Measurements from ENCODE around the gene CHD8.
"Not testable (repeated sequence)": the region's sequence is repeated elsewhere in the genome, so short reads cannot be mapped to it uniquely, and the experiment has no call there.

CHD8 gene

GRCh38 chr14:21475767-21476522 is 20.0 kb upstream of the CHD8 start:
- Histone ChIP-seq H3K4me3 (ENCODE audit: low read depth, low read length) (peak overlapping the region; percentile 98), H3K36me3 (ENCODE audit: control insufficient read depth, insufficient read depth, low read length) (peaks cover 4% of the 10 kb centered on the region), H3K9ac (ENCODE audit: low read depth, low read length) (peak overlapping the region; percentile 92), H3K4me1 (ENCODE audit: control insufficient read depth, insufficient read depth, low read length) (peaks cover 3% of the 10 kb centered on the region), H3K27me3 (ENCODE audit: control insufficient read depth, insufficient read depth, low read length) (no peaks in the 10 kb centered on the region), H3K9me3 (ENCODE audit: control insufficient read depth, insufficient read depth, low read length) (no peaks in the 10 kb centered on the region)

- Histone ChIP-seq H3K9me3 (ENCODE audit: control insufficient read depth, insufficient read depth, low read length) (no peaks in the 10 kb centered on the region), H3K4me3 (ENCODE audit: low read depth, low read length) (no peak overlapping the region), H3K4me1 (ENCODE audit: control insufficient read depth, insufficient read depth, low read length) (no peaks in the 10 kb centered on the region), H3K36me3 (ENCODE audit: control insufficient read depth, insufficient read depth, low read length) (peaks cover 2% of the 10 kb centered on the region), H3K9ac (ENCODE audit: low read depth, low read length) (no peak overlapping the region), H3K27me3 (ENCODE audit: control insufficient read depth, insufficient read depth, low read length) (no peaks in the 10 kb centered on the region)
Observed at GRCh38 chr14:21467616-21468015, 11.7 kb upstream of the CHD8 start.

- peak overlapping the region; percentile 90 for H3K4me3 ChIP-seq (ENCODE audit: low read depth, low read length)
- no peaks in the 10 kb centered on the region for H3K9me3 ChIP-seq (ENCODE audit: control insufficient read depth, insufficient read depth, low read length)
- peaks cover 3% of the 10 kb centered on the region for H3K4me1 ChIP-seq (ENCODE audit: control insufficient read depth, insufficient read depth, low read length)
- H3K27me3 ChIP-seq (ENCODE audit: control insufficient read depth, insufficient read depth, low read length) = no peaks in the 10 kb centered on the region
- peak overlapping the region; percentile 93 for H3K9ac ChIP-seq (ENCODE audit: low read depth, low read length)
- no peaks in the 10 kb centered on the region for H3K36me3 ChIP-seq (ENCODE audit: control insufficient read depth, insufficient read depth, low read length)
Observed at GRCh38 chr14:21455592-21455911, 371 bp downstream of the CHD8 start.

GRCh38 chr14:21454843-21455544 is 929 bp downstream of the CHD8 start:
- H3K36me3 ChIP-seq (ENCODE audit: control insufficient read depth, insufficient read depth, low read length) = no peaks in the 10 kb centered on the region

GRCh38 chr14:21449899-21450216 is 6.1 kb downstream of the CHD8 start:
- Histone ChIP-seq H3K36me3 (ENCODE audit: control insufficient read depth, insufficient read depth, low read length) (no peaks in the 10 kb centered on the region), H3K9ac (ENCODE audit: low read depth, low read length) (no peak overlapping the region), H3K4me3 (ENCODE audit: low read depth, low read length) (no peak overlapping the region), H3K9me3 (ENCODE audit: control insufficient read depth, insufficient read depth, low read length) (no peaks in the 10 kb centered on the region), H3K4me1 (ENCODE audit: control insufficient read depth, insufficient read depth, low read length) (peaks cover 3% of the 10 kb centered on the region), H3K27me3 (ENCODE audit: control insufficient read depth, insufficient read depth, low read length) (no peaks in the 10 kb centered on the region)

More at GRCh38 chr14:21454843-21455544, 929 bp downstream of the CHD8 start:
- peak overlapping the region; percentile 90 for H3K4me3 ChIP-seq (ENCODE audit: low read depth, low read length)
- H3K4me1 ChIP-seq (ENCODE audit: control insufficient read depth, insufficient read depth, low read length) = peaks cover 3% of the 10 kb centered on the region
- peak overlapping the region; percentile 93 for H3K9ac ChIP-seq (ENCODE audit: low read depth, low read length)
- H3K27me3 ChIP-seq (ENCODE audit: control insufficient read depth, insufficient read depth, low read length) = no peaks in the 10 kb centered on the region
- H3K9me3 ChIP-seq (ENCODE audit: control insufficient read depth, insufficient read depth, low read length) = no peaks in the 10 kb centered on the region

- not testable (repeated sequence) for H3K27me3 ChIP-seq (ENCODE audit: control insufficient read depth, insufficient read depth, low read length); H3K36me3 ChIP-seq (ENCODE audit: control insufficient read depth, insufficient read depth, low read length); H3K9ac ChIP-seq (ENCODE audit: low read depth, low read length); H3K4me3 ChIP-seq (ENCODE audit: low read depth, low read length); H3K4me1 ChIP-seq (ENCODE audit: control insufficient read depth, insufficient read depth, low read length); H3K9me3 ChIP-seq (ENCODE audit: control insufficient read depth, insufficient read depth, low read length)
Observed at GRCh38 chr14:21442657-21443056, 13.3 kb downstream of the CHD8 start.

- Histone ChIP-seq H3K4me3 (ENCODE audit: low read depth, low read length) (no peak overlapping the region), H3K36me3 (ENCODE audit: control insufficient read depth, insufficient read depth, low read length) (no peaks in the 10 kb centered on the region), H3K27me3 (ENCODE audit: control insufficient read depth, insufficient read depth, low read length) (no peaks in the 10 kb centered on the region), H3K4me1 (ENCODE audit: control insufficient read depth, insufficient read depth, low read length) (peaks cover 6% of the 10 kb centered on the region), H3K9ac (ENCODE audit: low read depth, low read length) (no peak overlapping the region), H3K9me3 (ENCODE audit: control insufficient read depth, insufficient read depth, low read length) (no peaks in the 10 kb centered on the region)
Observed at GRCh38 chr14:21440859-21441258, 15.1 kb downstream of the CHD8 start.

GRCh38 chr14:21437063-21437901 is 18.6 kb downstream of the CHD8 start:
- no peaks in the 10 kb centered on the region for H3K36me3 ChIP-seq (ENCODE audit: control insufficient read depth, insufficient read depth, low read length)

GRCh38 chr14:21436567-21437062 is 19.3 kb downstream of the CHD8 start:
- H3K9ac ChIP-seq (ENCODE audit: low read depth, low read length) = peak overlapping the region; percentile 51
- peak overlapping the region; percentile 78 for H3K4me3 ChIP-seq (ENCODE audit: low read depth, low read length)
- no peaks in the 10 kb centered on the region for H3K27me3 ChIP-seq (ENCODE audit: control insufficient read depth, insufficient read depth, low read length)
- no peaks in the 10 kb centered on the region for H3K9me3 ChIP-seq (ENCODE audit: control insufficient read depth, insufficient read depth, low read length)
- H3K4me1 ChIP-seq (ENCODE audit: control insufficient read depth, insufficient read depth, low read length) = peaks cover 13% of the 10 kb centered on the region
- peaks cover 3% of the 10 kb centered on the region for H3K36me3 ChIP-seq (ENCODE audit: control insufficient read depth, insufficient read depth, low read length)

More at GRCh38 chr14:21437063-21437901, 18.6 kb downstream of the CHD8 start:
- peak overlapping the region; percentile 81 for H3K9ac ChIP-seq (ENCODE audit: low read depth, low read length)
- no peaks in the 10 kb centered on the region for H3K27me3 ChIP-seq (ENCODE audit: control insufficient read depth, insufficient read depth, low read length)
- H3K4me3 ChIP-seq (ENCODE audit: low read depth, low read length) = peak overlapping the region; percentile 78
- H3K9me3 ChIP-seq (ENCODE audit: control insufficient read depth, insufficient read depth, low read length) = no peaks in the 10 kb centered on the region
- peaks cover 13% of the 10 kb centered on the region for H3K4me1 ChIP-seq (ENCODE audit: control insufficient read depth, insufficient read depth, low read length)

- H3K36me3 ChIP-seq (ENCODE audit: control insufficient read depth, insufficient read depth, low read length) = peaks cover 46% of the 10 kb centered on the region
- no peaks in the 10 kb centered on the region for H3K9me3 ChIP-seq (ENCODE audit: control insufficient read depth, insufficient read depth, low read length)
- H3K4me3 ChIP-seq (ENCODE audit: low read depth, low read length) = no peak overlapping the region
- H3K27me3 ChIP-seq (ENCODE audit: control insufficient read depth, insufficient read depth, low read length) = no peaks in the 10 kb centered on the region
- H3K9ac ChIP-seq (ENCODE audit: low read depth, low read length) = no peak overlapping the region
- H3K4me1 ChIP-seq (ENCODE audit: control insufficient read depth, insufficient read depth, low read length) = peaks cover 7% of the 10 kb centered on the region
Observed at GRCh38 chr14:21431126-21431525, 24.8 kb downstream of the CHD8 start.

- Histone ChIP-seq H3K4me3 (ENCODE audit: low read depth, low read length) (no peak overlapping the region), H3K4me1 (ENCODE audit: control insufficient read depth, insufficient read depth, low read length) (no peaks in the 10 kb centered on the region), H3K36me3 (ENCODE audit: control insufficient read depth, insufficient read depth, low read length) (peaks cover 60% of the 10 kb centered on the region), H3K9ac (ENCODE audit: low read depth, low read length) (no peak overlapping the region), H3K9me3 (ENCODE audit: control insufficient read depth, insufficient read depth, low read length) (no peaks in the 10 kb centered on the region), H3K27me3 (ENCODE audit: control insufficient read depth, insufficient read depth, low read length) (no peaks in the 10 kb centered on the region)
Observed at GRCh38 chr14:21428930-21429329, 27.0 kb downstream of the CHD8 start.
